HG03139 (cell line): ENCODE data around the gene CLTA.

Source experiments
- ATAC-seq: cut with Tn5 transposase; IDR thresholded peaks from one replicate; pipeline ENCODE4 v1.9.1; 2021; ENCODE audit not compliant: unreplicated experiment

CLTA gene

DNA sequence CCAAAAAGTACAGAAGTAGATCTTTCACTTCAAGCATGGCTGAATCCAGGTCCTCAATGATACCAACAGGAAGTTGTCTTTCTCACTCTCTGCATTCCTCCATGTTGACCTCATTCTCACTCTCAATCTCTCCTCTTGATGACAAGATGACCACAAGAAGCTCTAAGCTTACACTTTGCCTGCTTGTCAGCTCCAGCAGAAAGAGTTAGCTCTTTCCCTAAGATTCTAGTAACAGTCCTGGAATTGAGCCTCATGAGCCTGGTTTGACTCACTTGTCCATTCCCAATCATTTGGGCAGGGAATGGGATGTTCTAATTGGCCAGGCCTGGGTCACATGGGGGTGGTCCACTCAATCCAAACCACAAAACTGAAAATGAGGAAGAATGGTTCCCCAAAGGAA, 3.3 kb upstream of the CLTA start:
- no peak for ATAC-seq

DNA sequence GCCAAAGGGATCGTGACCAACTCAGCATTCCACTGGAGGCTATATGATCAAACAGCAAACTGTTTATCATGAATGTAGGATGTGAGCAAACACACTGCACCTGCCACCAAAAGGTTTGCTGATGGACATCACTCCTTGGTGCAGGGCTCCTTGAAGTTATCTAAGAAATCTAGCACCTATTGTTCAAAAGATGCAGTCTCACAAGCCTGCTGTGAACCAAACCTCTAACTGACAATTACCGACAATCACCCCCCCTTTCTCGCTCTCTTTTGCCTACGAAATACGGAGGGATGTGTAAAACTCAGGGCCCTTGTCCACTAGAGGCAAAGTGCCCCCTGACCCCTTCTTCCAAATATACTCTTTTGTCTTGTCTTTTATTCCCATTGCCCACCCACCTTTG, 2.5 kb upstream of the CLTA start:
- no peak for ATAC-seq

DNA sequence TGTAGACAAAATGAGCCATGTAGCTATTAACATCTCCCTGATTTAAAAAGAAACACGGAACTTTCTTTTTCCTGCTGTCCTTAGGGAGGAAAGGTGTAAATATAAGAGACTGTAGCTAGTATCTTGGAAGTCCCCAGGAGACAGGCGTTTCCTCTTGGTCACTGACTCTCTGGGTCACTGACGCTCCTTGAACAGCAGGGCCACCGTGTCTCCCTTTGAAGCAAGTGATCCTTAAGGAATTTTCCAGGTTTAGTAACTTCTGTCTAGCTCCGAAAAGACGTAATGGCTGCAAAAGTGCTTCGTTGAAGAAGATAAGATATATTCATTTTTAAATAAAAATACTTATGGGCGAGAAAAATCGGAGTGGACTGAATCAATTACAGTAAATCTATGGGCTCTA, 745 bp upstream of the CLTA start:
- no peak for ATAC-seq

DNA sequence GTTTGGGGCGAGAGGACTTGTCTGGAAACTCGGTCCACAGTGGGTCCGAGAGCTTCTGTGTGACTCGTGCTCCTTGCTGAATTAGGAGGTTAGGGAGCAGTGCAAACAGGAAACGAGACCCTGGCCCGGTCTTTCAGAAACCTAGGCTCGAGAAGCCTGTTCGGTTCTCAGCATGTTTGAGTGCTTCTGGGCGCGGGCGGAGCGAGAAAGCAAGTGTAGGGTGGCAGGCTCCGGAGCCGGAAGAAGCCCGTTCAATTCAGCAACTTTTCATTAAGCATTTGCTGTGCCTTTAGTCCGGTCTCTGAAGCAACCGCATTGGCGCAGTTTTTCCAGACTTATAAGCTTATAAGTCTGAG, 547 bp downstream of the CLTA start:
- ATAC-seq, result no peak

DNA sequence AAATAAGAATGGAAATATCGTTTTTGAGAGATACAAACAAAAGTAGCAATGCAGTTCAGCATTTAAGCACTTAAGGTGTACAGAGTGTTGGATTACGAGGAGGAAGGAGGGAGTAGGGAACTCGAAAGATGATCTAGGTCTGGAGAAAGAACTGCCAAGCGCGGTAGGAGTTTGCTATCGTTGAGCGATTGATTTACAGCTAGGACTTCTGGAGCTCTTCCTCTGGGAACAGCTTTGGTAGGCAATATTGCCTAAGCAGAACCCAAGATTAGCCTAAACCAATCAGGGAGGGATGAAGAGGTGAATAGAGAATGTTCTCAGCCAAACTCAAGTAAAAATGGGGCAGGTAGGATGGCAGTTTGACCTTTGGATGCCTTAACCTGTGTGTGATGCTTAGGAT, 965 bp downstream of the CLTA start:
- ATAC-seq, result no peak

DNA sequence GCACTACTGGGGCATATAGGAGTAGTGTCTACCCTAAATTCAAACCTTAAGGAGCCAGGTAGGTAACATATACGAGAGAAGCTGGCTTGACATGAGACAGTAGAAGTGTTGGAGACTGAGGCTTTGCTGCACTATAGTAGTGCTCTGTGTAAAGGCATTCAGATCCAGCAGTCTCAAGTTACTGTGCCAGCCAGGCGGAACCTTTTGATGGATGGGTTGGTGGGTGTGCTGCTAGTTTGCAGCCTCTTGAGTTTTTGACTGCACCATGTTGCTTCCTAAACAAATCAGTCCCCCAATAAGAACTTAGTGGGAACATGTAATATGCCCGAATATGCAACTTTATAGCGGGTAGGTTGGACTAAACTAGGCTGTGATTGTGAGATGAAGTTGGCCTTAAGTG, 1.5 kb downstream of the CLTA start:
- ATAC-seq, result no peak

DNA sequence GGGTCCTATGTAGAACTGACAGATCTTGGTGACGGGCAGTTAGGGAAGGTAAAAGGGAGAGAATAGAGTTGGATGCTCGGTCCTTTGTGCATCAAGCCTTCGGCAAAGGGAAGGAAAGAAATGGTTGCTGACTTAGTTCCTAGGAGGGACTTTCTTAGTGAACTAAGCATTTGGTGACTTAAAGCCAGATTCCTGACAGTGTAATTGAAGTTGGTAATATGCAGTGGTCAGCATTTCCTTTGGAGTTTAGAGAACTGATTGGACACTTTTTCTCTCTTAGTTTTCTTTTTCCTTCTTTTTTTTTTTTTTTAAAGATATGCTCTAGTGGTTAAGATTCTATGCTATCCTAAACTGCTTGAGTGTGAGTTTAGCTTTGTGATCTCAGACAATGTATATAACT, 2.3 kb downstream of the CLTA start:
- ATAC-seq, result no peak

DNA sequence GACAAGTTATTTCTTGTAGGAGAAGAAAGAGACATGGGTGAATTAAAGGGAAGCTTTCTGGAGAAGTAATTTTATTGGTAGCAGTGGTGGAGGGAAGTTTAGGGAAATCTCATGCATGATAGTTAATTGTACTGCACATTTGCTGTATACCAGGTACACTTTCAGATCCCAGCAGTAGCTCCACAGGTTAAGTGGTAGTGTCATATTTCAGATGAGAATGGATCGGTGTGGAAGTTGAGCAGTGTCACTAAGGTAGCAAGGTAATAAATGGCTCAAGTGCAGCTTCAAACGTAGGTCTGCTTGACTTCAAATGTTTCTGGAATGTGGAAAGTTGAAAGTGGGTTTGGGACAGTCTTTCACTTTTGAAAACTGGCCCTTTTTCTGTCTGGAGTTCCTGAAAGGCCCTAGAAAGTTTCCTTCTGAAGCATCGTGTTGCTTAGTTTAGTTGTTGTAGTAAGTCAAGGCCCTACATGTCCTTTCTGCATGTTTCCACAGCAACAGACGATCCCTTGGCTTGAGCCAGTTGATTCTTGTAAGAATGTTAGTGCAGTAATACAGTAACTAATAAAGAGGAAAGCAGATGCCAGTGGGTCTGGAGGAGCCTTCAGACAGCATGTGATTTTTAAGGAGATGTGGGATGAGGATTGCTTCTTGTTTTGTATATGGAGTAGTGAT, 3.7 kb downstream of the CLTA start:
- no peak for ATAC-seq

DNA sequence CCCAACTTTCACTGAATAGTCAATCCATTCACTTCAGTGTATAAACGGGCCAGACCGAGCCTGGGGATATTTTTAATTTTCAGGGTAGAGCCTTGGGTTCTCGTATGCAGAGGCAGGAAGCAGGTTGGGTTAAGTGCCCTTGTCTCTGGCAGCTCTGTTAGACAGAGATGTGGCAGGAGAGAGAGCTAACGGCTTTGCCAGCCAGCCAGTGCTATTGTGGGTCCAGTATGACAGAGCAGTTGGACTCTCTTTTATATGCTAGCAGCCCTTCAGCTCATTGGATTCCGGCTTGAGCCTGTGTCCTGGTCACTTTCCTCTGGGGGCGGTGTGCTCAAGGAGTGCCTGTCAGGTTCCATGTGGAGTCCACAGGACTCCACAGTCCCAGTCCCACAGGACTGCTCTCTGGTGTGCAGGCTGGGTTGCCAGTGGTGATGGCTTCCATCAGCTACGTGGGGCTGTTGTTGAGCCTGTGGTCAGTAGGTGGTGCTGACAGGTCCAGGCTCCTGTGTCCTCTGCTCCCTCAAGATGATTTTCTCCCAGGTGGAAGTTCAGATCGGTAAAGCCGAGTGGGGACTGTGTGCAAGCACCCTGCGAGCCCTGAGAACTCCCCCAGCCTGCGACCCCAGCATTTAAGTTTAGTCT, 14.3 kb downstream of the CLTA start:
- no peak for ATAC-seq

DNA sequence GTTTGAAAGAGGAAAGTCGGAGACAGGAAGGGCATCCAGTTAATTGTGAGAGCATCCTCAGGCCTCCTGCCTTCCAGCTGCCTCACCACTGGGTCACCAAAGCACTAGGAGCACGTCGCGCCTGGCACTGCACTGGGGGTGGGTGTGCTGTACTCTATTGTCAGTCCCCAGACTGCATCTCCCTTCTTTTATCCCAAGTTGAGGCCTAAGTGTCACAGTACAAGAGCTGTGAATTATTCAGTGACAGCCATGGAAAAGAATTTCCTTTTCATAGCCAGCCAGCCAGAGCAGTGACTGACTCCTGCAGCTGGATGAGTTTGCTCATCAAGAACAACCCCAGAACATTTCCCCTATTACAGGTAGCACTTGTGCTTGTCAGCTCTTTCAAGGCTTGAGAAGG, 16.3 kb downstream of the CLTA start:
- no peak for ATAC-seq

DNA sequence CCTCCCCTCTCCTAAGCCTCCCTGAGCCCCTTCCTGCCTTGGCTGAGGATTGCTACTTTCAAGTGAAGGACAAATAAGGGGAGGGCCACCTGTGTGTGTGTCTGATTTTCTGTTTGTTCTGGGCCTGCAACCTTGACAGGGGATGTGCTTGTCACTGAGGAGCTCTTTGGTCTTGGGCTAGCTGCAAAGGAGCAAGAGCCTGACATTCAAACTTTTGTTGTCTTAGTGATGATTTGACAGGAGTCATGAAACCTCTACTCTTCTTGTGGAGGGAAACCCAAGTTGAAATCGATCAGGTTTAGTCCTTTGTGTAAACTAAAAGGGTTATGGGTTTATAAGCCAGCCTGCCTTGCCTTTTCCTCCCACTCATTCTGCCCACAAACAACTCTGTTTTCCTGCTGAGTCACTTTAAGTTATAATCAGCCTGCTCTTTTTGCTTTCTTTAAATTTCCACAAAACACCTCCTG, 16.9 kb downstream of the CLTA start:
- no peak for ATAC-seq

DNA sequence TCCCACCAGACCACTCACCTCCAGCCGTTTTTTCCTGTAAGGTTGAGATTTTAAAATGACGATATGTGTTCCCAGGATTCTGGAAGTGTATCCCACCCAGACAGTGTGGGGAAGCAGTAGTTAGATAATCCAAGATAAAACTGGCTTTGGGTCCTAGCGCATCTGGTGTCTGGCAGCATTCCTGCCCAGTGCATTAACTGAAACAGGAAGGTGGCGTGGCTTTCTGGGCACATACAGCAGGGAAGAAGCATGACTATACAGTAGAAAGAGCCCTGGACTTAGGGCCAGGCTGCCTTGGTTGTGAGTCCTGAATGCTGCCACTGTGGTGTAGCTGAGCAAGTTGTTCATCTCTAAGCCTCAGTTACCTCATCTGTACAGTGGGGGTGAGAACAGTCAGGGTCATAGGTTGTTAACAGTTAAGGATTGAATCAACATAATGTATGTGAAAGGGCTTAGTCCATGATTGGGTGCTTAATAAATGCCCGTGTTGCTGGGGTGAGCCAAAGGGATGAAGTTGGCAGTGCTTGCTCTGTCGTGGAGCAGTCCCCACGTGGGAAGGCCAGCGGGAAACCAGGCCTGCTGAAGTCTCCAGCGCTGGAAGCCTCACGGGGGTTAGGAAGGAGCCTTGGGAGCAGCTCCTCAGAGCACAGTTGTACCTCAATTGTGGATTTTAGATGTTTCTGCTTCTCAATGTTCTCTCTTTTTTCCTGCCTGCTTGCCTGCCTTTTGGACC, 18.0 kb downstream of the CLTA start:
- no peak for ATAC-seq

DNA sequence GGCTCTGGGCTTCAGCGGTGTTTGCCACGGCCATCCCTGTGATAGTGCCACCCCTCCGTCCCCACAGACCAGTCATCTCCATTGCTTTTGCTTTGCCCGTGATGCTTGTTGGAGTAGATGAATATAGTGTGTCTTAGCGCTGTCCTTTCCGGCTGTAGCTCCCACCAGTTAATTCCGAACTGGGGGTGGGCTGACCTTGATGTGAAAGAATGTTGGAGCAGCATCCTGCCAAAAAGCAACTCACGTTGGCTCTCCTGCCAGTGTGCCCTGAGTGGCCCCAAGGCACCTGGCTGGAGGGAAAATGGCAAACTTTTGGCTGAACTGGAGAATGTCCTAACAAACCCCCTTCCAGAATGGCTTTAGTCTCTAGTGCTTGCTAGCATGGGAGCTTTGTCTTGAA, 20.0 kb downstream of the CLTA start:
- ATAC-seq, result no peak

DNA sequence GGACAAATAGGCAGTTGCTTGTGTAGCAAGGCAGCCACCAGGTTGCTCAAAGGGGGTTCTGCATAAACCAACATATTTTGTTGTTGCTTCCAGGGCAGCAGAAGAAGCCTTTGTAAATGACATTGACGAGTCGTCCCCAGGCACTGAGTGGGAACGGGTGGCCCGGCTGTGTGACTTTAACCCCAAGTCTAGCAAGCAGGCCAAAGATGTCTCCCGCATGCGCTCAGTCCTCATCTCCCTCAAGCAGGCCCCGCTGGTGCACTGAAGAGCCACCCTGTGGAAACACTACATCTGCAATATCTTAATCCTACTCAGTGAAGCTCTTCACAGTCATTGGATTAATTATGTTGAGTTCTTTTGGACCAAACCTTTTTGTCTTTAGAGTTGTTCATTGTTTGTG, 20.8 kb downstream of the CLTA start:
- no peak for ATAC-seq

DNA sequence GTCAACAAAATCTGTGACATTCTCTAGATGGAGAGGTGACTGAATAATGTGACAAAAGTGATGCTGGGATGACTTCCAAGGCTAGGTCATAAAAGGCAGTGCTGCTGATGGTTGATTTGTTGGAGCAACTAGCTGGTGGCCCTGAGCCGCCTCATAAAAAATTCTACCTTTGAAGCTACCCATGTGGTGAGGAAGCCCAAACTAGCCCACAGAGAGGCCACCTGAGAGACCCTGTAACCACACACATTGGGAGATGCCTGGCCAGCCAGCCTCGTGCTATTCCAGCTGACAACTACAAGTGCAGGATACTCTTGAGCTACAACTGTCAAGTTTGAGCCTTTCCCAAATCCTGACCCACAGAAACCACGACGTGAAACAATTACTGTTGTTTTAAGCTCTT, 22.7 kb downstream of the CLTA start:
- ATAC-seq, result no peak

DNA sequence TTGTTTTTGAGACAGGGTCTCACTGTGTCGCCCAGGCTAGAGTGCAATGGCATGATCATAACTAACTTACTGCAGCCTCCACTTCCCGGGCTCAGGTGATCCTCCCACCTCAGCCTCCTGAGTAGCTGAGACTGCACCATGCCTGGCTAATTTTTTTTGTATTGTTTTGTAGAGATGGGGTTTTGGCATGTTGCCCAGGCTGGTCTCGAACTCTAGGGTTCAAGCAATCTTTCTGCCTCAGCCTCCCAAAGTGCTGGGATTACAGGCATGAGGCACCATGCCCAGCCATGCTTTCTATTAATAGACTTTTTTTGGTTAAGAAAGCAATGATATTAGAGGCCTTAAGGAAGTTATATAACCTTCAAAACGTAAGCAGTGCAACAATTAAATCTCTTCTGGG, 23.3 kb downstream of the CLTA start:
- ATAC-seq, result no peak

DNA sequence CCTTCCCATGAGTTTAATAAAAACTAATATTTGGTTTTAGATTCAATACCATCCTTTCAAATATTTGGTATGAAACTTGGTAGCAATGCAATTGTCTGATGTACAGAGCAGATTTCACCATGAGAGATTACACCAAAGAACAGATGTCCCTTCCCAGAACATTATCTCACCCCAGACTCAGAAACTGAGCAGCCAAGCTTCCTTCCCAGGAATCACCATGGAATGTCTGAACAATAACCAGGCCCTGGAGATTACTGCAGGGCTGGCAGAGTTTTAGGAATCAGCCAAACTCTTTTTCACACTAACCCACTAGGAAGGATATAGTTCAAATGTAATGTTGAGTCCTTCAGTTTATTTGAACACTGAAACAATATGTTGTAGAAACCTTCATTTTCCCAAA, 23.9 kb downstream of the CLTA start:
- ATAC-seq, result no peak

DNA sequence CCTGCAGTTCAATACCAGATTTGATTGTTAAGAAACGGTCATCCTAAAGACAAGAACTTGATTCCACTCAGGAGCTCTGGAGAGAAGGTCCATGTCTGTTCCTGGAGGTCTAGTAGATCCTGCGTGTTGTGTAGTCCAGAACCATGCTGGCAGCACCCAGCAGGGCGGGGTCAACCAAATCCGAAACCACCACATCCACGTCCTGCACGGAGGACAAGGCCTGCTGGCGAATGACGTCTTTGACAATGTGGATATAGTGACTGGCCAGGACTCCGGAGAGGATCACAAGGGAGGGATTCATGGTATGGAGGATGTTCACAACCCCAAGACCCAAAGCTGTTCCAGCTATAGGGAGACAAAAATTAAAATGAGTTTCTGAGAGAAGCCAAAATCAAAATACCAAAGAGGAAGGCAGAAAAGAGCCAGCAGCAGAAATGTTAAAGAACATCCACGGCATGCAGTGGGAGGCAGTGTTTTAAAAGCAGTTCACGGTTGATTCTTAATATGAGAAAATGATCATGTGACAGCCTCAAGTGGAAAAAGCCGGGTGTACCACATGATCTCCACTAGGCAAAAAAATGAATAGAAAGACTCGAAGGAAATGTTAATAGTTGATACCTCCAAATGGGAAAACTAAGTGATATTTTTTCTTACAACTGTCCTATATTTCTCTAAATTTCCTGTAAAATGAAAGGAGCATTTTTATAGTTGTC, 26.7 kb downstream of the CLTA start:
- ATAC-seq, result no peak

DNA sequence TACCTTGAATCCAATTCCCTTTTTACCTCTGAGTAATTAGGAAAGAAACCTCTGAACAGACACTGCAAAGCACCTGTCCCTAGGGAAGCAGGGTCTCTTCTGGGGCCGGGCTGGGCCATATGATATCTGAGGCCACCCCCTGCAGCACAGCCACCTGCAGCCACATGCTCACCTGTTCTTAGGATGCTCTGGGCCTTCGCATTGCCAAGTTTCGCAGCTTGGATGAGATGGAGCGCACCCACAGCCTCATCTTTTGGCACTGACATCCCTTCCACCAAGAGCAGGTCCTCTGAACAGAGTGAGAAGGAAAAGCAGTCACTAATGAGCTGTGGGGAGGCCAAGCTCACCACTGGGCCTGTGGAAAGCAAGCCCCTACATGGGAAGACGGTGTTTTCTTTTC, 27.3 kb downstream of the CLTA start:
- ATAC-seq, result no peak

DNA sequence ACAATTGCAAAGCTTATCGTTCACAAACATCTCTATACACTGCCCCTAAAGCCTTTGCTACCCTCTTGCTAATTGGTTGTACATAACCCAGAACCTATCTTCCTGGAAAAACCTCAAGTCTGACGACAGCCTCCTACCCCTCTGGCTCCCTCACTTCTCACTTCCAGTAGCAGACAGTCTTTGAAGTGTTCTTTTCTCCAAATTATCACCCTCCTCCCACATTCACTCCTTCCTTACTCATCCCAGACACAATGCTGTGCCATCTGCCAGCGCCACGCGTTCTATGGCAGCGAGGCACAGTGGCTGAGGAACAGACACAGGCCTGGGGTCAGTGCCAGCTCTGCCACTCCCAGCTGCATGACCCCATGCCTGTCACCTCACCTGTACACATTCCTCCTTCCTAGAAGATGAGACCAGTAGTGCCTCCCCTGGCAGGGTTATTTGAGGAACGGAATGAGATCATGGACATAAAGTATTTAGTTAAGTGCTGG, 27.7 kb downstream of the CLTA start:
- no peak for ATAC-seq

DNA sequence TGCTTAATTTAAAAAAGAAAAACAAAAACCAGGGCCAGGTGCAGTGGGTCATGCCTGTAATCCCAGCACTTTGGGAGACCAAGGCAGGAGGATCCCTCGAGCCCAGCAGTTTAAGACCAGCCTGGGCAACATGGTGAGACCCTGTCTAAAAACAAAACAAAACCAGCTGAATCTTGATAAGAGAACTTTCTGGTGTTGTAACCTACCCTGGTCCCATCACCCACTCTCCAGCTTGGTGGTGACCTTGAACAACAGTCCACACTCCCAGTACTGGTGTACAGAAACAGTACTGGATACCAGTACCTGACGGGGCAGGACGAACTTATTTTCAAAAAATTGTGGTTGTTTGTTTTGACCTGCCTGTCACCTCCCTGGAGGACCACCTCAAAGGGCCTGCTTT, 30.9 kb downstream of the CLTA start:
- no peak for ATAC-seq

DNA sequence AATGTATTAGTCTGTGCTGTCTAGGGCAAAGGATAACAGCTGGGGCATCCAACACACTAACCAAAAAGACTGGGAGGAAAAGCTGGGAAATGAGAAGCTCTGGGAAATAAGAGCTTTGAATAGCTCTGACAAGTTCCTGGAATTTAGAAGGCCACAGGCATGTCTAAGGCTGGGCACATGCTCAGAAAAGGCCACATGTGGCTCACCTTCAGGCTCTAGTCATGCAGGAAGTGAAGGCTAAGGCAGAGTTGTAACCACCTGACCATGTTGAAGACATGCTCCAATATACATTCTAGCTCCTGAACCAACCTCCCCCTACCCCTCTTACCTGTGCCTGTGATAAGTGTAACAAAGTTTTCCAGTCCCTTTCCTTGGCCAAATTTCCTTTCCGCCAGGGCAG, 31.7 kb downstream of the CLTA start:
- ATAC-seq, result no peak
